K562 (cell line): ENCODE data around the gene SHISA7. TPM values are rescaled to one million over a fixed set of nuclear protein-coding genes. Genes with fewer than 3 reads are reported as not detected.

ENCODE experiments used
- BCOR ChIP-seq: fragments of 450-650 bp; IDR thresholded peaks from 2 replicates; pipeline ENCODE4 v1.6.1; 2016
- BRD4 ChIP-seq: fragments of 200-600 bp; sonication (generic); IDR thresholded peaks from 2 replicates; pipeline ENCODE4 v1.6.1; 2017; ENCODE audit warnings: inconsistent platforms
- BRD9 ChIP-seq: fragments of 450-650 bp; IDR thresholded peaks from 2 replicates; pipeline ENCODE4 v1.6.1; 2018; ENCODE audit warnings: low read depth; ENCODE audit not compliant: partially characterized antibody
- CHCHD3 ChIP-seq: fragments of 250-450 bp; sonication (Bioruptor Pico); IDR thresholded peaks from 2 replicates; pipeline ENCODE4 v2.1.2; 2022; ENCODE audit warnings: mild to moderate bottlenecking
- DACH1 ChIP-seq: fragments of 450-650 bp; IDR thresholded peaks from 2 replicates; pipeline ENCODE4 v1.6.1; 2018; ENCODE audit not compliant: partially characterized antibody
- DNMT1 ChIP-seq: fragments of 450-650 bp; IDR thresholded peaks from 2 replicates; pipeline ENCODE4 v1.6.1; 2016; ENCODE audit warnings: antibody characterized with exemption, mild to moderate bottlenecking
- ESRRA ChIP-seq: fragments of 450-650 bp; IDR thresholded peaks from 2 replicates; pipeline ENCODE4 v1.6.1; 2014; ENCODE audit warnings: low read depth, mild to moderate bottlenecking, moderate library complexity, borderline replicate concordance
- HDAC8 ChIP-seq: fragments of 450-650 bp; IDR thresholded peaks from 2 replicates; pipeline ENCODE4 v1.6.1; 2016; ENCODE audit warnings: mild to moderate bottlenecking, missing genetic modification characterization, moderate library complexity, missing compliant biosample characterization
- HDGF ChIP-seq: fragments of 450-650 bp; IDR thresholded peaks from 2 replicates; pipeline ENCODE4 v1.6.1; 2016
- LARP7 ChIP-seq: fragments of 450-650 bp; IDR thresholded peaks from 2 replicates; pipeline ENCODE4 v1.6.1; 2016
- NFE2 ChIP-seq: IDR thresholded peaks from 2 replicates; pipeline ENCODE4 v1.6.1; 2014; ENCODE audit warnings: antibody characterized with exemption, low read depth
- POLR2G ChIP-seq: fragments of 200-400 bp; formaldehyde crosslinking; IDR thresholded peaks from 2 replicates; pipeline ENCODE4 v1.6.1; 2017; ENCODE audit warnings: low read depth, mild to moderate bottlenecking, antibody characterized with exemption, low read length, moderate library complexity
- PPARD ChIP-seq: fragments of 250-450 bp; sonication (Bioruptor Pico); IDR thresholded peaks from 2 replicates; pipeline ENCODE4 v1.8.0; 2022; ENCODE audit warnings: inconsistent platforms, mild to moderate bottlenecking, moderate library complexity
- PTTG1 ChIP-seq: fragments of 450-650 bp; IDR thresholded peaks from 2 replicates; pipeline ENCODE4 v1.6.1; 2016; ENCODE audit warnings: low read depth, mild to moderate bottlenecking, missing genetic modification characterization, missing compliant biosample characterization
- PYGO2 ChIP-seq: fragments of 450-650 bp; IDR thresholded peaks from 2 replicates; pipeline ENCODE4 v1.6.1; 2016; ENCODE audit warnings: mild to moderate bottlenecking, missing genetic modification characterization, moderate library complexity, missing compliant biosample characterization
- RBFOX2 ChIP-seq: fragments of 200-400 bp; formaldehyde crosslinking; IDR thresholded peaks from 2 replicates; pipeline ENCODE4 v1.6.1; 2017; ENCODE audit warnings: low read depth, mild to moderate bottlenecking, low read length, moderate library complexity
- RCOR1 ChIP-seq, 2 experiments: IDR thresholded peaks; 2 replicates each; pipeline ENCODE4 v1.6.1; 2012; ENCODE audit warnings: low read depth in 2 of 2, low read length in 2 of 2, borderline replicate concordance in 1 of 2, improper control_type of control experiment in 1 of 2
- SMARCE1 ChIP-seq: fragments of 450-650 bp; IDR thresholded peaks from 2 replicates; pipeline ENCODE4 v1.7.1; 2016; ENCODE audit warnings: mild to moderate bottlenecking
- SRSF3 ChIP-seq: fragments of 200-400 bp; formaldehyde crosslinking; IDR thresholded peaks from 2 replicates; pipeline ENCODE4 v1.6.1; 2016; ENCODE audit warnings: mild to moderate bottlenecking, low read length, moderate library complexity; ENCODE audit not compliant: insufficient read depth
- SRSF7 ChIP-seq: fragments of 200-400 bp; formaldehyde crosslinking; optimal IDR thresholded peaks from 2 replicates; pipeline ENCODE3; 2017; ENCODE audit warnings: mild to moderate bottlenecking, low read depth, low read length
- ZNF232 ChIP-seq: sonication (generic); formaldehyde crosslinking; IDR thresholded peaks from 2 replicates; pipeline ENCODE4 v1.8.0; 2022; ENCODE audit warnings: mild to moderate bottlenecking, missing genetic modification reagents
- ZNF444 ChIP-seq: fragments of 250-450 bp; sonication (Bioruptor Pico); IDR thresholded peaks from 2 replicates; pipeline ENCODE4 v1.4.0; 2020; ENCODE audit warnings: mild to moderate bottlenecking, moderate library complexity
- ZNF766 ChIP-seq: fragments of 200-800 bp; sonication (Bioruptor generic); conservative IDR thresholded peaks from 2 replicates; pipeline ENCODE4 v1.6.1; 2016; ENCODE audit warnings: missing genetic modification characterization, missing compliant biosample characterization
- polyA plus RNA-seq, 8 experiments: library from polyadenylated mRNA; depleted of rRNA in 4 of 8; stranded (reverse) in 5 of 8; unstranded in 3 of 8; fragments of >200 nt; fragmentation: Nextera tagmentation in 2 of 8; fragmentation: Illumina TruSeq in 1 of 8; extraction: Ambion mirVana in 2 of 8; extraction: Trizol in 1 of 8; gene quantifications; 2 replicates each; pipeline versions ENCODE4 v1.2.1 to v1.2.3, GENCODE V29; 2011 to 2014; ENCODE audit warnings: inconsistent platforms in 1 of 8, missing spikeins in 1 of 8
- total RNA-seq, 7 experiments: library from RNA; depleted of rRNA in 6 of 7; stranded (reverse); fragments of >200 nt in 6 of 7; fragmentation: Illumina TruSeq in 2 of 7; extraction: Trizol in 2 of 7; gene quantifications; 2 replicates each; pipeline versions ENCODE4 v1.2.1 to v1.2.3, GENCODE V29; 2011 to 2021; ENCODE audit warnings: low replicate concordance in 1 of 7
- TF ChIP-seq, protein P1 (sequence below), 2 experiments: fragments of 250-450 bp in 1 of 2; fragments of 450-650 bp in 1 of 2; sonication (Bioruptor Pico) in 1 of 2; IDR thresholded peaks; 2 replicates each; pipeline versions ENCODE4 v1.6.1 to v1.8.0; 2016 to 2021; ENCODE audit warnings: mild to moderate bottlenecking in 2 of 2, moderate library complexity in 2 of 2, missing compliant biosample characterization in 1 of 2, missing genetic modification characterization in 1 of 2
- TF ChIP-seq, protein P2 (sequence below): sonication (generic); formaldehyde crosslinking; IDR thresholded peaks from 2 replicates; pipeline ENCODE4 v1.8.1; 2023; ENCODE audit warnings: mild to moderate bottlenecking, missing genetic modification reagents

The SHISA7 gene
- total and polyA plus RNA-seq, 9 of the 15 experiments (the other 6 are each of a cell fraction or from before 2014, with no cell fraction given) = 0.01 to 0.40 (median 0.07) TPM

DNA sequence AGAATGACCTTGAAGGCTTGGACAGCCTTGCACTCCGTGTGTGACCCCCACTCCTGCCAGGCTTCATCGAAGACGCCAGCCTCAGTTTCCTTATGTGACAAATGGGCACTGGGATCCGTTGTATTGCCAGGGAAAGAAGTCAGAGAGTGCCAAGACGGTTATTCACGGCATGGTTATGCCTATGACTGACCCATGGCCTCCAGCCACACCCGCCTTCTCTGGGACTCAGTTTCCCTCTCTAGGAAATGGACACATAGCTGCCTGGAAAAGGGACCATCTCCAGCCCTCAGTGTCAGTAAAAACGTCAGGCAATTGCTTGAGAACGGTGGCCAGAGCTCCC, 34.6 kb downstream of the SHISA7 start (continued):
- no peak for TF ChIP-seq DNMT1
- TF ChIP-seq BRD4 = peak; percentile 78; the same call in 1 of the 2 replicates
- peak; percentile 52; the same call in 1 of the 2 replicates for TF ChIP-seq HDGF
- TF ChIP-seq PPARD = no peak
- peak; percentile 90 for TF ChIP-seq BRD9
- TF ChIP-seq, protein P1, sequence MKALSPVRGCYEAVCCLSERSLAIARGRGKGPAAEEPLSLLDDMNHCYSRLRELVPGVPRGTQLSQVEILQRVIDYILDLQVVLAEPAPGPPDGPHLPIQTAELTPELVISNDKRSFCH (CRISPR knock-in tag; IDR thresholded peaks at IDR 0.05) = peak; percentile 60; the same call in 1 of the 2 replicates
- TF ChIP-seq, protein P1 (tag; IDR thresholded peaks at IDR 0.05) = peak; percentile 72; the same call in 1 of the 2 replicates
- TF ChIP-seq SMARCE1 = 0 out of 2 replicates have a peak, but pooled peaks have one; percentile 13
- 0 out of 2 replicates have a peak, but pooled peaks have one; percentile 28 for TF ChIP-seq PTTG1 (tag)
- no peak for TF ChIP-seq PYGO2
- no peak for TF ChIP-seq POLR2G
- TF ChIP-seq LARP7 = 0 out of 2 replicates have a peak, but pooled peaks have one; percentile 51
- TF ChIP-seq ZNF444 (CRISPR knock-in tag) = no peak
- 0 out of 4 replicates have a peak, but pooled peaks of 1 of the 2 experiments have one; percentile 21 for TF ChIP-seq RCOR1 (IDR thresholded peaks at IDR 0.05; ENCODE audit: borderline replicate concordance in 1 of 2, low read depth in 2 of 2, low read length in 2 of 2)
- no peak for TF ChIP-seq RBFOX2
- no peak for TF ChIP-seq ZNF232 (CRISPR knock-in tag)
- TF ChIP-seq SRSF7 = no peak
- no peak for TF ChIP-seq DACH1
- peak; percentile 63; the same call in 1 of the 2 replicates for TF ChIP-seq ZNF766 (CRISPR knock-in tag)
- 0 out of 2 replicates have a peak, but pooled peaks have one; percentile 45 for TF ChIP-seq CHCHD3 (CRISPR knock-in tag)
- 0 out of 2 replicates have a peak, but pooled peaks have one; percentile 49 for TF ChIP-seq HDAC8 (tag)
- peak; percentile 0; the same call in 1 of the 2 replicates for TF ChIP-seq ESRRA
- 0 out of 2 replicates have a peak, but pooled peaks have one; percentile 53 for TF ChIP-seq SRSF3
- TF ChIP-seq NFE2 = no peak
- TF ChIP-seq BCOR = peak; percentile 97
- TF ChIP-seq, protein P2, sequence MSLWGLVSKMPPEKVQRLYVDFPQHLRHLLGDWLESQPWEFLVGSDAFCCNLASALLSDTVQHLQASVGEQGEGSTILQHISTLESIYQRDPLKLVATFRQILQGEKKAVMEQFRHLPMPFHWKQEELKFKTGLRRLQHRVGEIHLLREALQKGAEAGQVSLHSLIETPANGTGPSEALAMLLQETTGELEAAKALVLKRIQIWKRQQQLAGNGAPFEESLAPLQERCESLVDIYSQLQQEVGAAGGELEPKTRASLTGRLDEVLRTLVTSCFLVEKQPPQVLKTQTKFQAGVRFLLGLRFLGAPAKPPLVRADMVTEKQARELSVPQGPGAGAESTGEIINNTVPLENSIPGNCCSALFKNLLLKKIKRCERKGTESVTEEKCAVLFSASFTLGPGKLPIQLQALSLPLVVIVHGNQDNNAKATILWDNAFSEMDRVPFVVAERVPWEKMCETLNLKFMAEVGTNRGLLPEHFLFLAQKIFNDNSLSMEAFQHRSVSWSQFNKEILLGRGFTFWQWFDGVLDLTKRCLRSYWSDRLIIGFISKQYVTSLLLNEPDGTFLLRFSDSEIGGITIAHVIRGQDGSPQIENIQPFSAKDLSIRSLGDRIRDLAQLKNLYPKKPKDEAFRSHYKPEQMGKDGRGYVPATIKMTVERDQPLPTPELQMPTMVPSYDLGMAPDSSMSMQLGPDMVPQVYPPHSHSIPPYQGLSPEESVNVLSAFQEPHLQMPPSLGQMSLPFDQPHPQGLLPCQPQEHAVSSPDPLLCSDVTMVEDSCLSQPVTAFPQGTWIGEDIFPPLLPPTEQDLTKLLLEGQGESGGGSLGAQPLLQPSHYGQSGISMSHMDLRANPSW = peak; percentile 52; the same call in 1 of the 2 replicates
